HEK293 (cell line): ENCODE results near the gene DACT1.

ENCODE experiments used
- CTCF ChIA-PET: fragments of 350-600 bp; formaldehyde crosslinking; extraction: SDS; loops from one replicate; lab custom pipeline; 2021; ENCODE audit warnings: antibody characterized with exemption; lab: Yijun Ruan, JAX
- POLR2A ChIA-PET: fragments of 300-600 bp; formaldehyde crosslinking; extraction: SDS; loops from one replicate; lab custom pipeline; 2020; ENCODE audit warnings: antibody characterized with exemption, inconsistent platforms; lab: Yijun Ruan, JAX
- H3K27ac ChIP-seq: fragments of 200-500 bp; sonication (Bioruptor generic); 2 replicates; pipeline ENCODE4 v1.5.1; 2014; ENCODE audit warnings: low read depth, low read length, control low read depth, inconsistent platforms; ENCODE audit errors: extremely low read depth
- H3K36me3 ChIP-seq, 2 experiments: fragments of 200-500 bp in 1 of 2; sonication (Bioruptor generic) in 1 of 2; 1 replicate in 1 of 2; 2 replicates in 1 of 2; pipeline ENCODE4 v1.5.1; 2014 to 2017; ENCODE audit warnings: inconsistent platforms in 2 of 2, low read length in 2 of 2; ENCODE audit not compliant: control insufficient read depth in 2 of 2, insufficient read depth in 1 of 2
- H3K4me1 ChIP-seq: fragments of 200-500 bp; sonication (Bioruptor generic); 2 replicates; pipeline ENCODE4 v1.5.1; 2014; ENCODE audit warnings: mild to moderate bottlenecking, low read length, inconsistent platforms; ENCODE audit not compliant: control insufficient read depth, insufficient read depth
- H3K4me3 ChIP-seq: 2 replicates; pipeline ENCODE4 v1.5.1; 2011; ENCODE audit warnings: low read depth, mild to moderate bottlenecking, control low read depth, low read length, moderate library complexity
- H3K9me3 ChIP-seq: fragments of 200-500 bp; sonication (Bioruptor generic); 2 replicates; pipeline ENCODE4 v1.5.1; 2014; ENCODE audit warnings: low read depth, low read length, inconsistent platforms; ENCODE audit not compliant: control insufficient read depth, insufficient read depth
- GLIS1 ChIP-seq: fragments of 450-650 bp; formaldehyde crosslinking; IDR thresholded peaks from 2 replicates; pipeline ENCODE4 v1.5.1; 2016; ENCODE audit warnings: missing biosample characterization, missing genetic modification characterization
- HOXA7 ChIP-seq: sonication (generic); formaldehyde crosslinking; IDR thresholded peaks from 2 replicates; pipeline ENCODE4 v1.8.1; 2022; ENCODE audit warnings: missing genetic modification reagents, borderline replicate concordance
- IKZF3 ChIP-seq: fragments of 450-650 bp; IDR thresholded peaks from 2 replicates; pipeline ENCODE4 v1.5.0; 2018; ENCODE audit warnings: missing biosample characterization, mild to moderate bottlenecking, missing genetic modification characterization, moderate library complexity
- KLF1 ChIP-seq: fragments of 450-650 bp; formaldehyde crosslinking; IDR thresholded peaks from 2 replicates; pipeline ENCODE4 v1.5.1; 2016; ENCODE audit warnings: missing biosample characterization, missing genetic modification characterization
- OSR2 ChIP-seq: fragments of 450-650 bp; formaldehyde crosslinking; IDR thresholded peaks from 2 replicates; pipeline ENCODE4 v1.5.1; 2016; ENCODE audit warnings: missing biosample characterization, missing genetic modification characterization
- SCRT1 ChIP-seq: fragments of 450-650 bp; formaldehyde crosslinking; IDR thresholded peaks from 2 replicates; pipeline ENCODE4 v1.5.1; 2016; ENCODE audit warnings: missing biosample characterization, missing genetic modification characterization, borderline replicate concordance
- SCRT2 ChIP-seq: fragments of 450-650 bp; formaldehyde crosslinking; IDR thresholded peaks from 2 replicates; pipeline ENCODE4 v1.5.1; 2016; ENCODE audit warnings: missing biosample characterization, missing genetic modification characterization
- SP7 ChIP-seq: fragments of 450-650 bp; formaldehyde crosslinking; IDR thresholded peaks from 2 replicates; pipeline ENCODE4 v1.5.1; 2016; ENCODE audit warnings: missing biosample characterization, missing genetic modification characterization
- YY1 ChIP-seq: fragments of 450-650 bp; formaldehyde crosslinking; IDR thresholded peaks from 2 replicates; pipeline ENCODE4 v1.5.1; 2018; ENCODE audit warnings: missing biosample characterization, missing genetic modification characterization
- ZNF10 ChIP-seq: fragments of 450-650 bp; formaldehyde crosslinking; IDR thresholded peaks from 2 replicates; pipeline ENCODE4 v1.5.1; 2017; ENCODE audit warnings: missing biosample characterization, missing genetic modification characterization
- ZNF140 ChIP-seq: fragments of 450-650 bp; formaldehyde crosslinking; IDR thresholded peaks from 2 replicates; pipeline ENCODE4 v1.5.1; 2016; ENCODE audit warnings: missing biosample characterization, missing genetic modification characterization
- ZNF155 ChIP-seq: fragments of 450-650 bp; formaldehyde crosslinking; IDR thresholded peaks from 2 replicates; pipeline ENCODE4 v1.5.1; 2016; ENCODE audit warnings: missing biosample characterization, missing genetic modification characterization
- ZNF311 ChIP-seq: fragments of 450-650 bp; formaldehyde crosslinking; IDR thresholded peaks from 2 replicates; pipeline ENCODE4 v1.5.1; 2017; ENCODE audit warnings: missing biosample characterization, missing genetic modification characterization, borderline replicate concordance
- ZNF560 ChIP-seq: fragments of 450-650 bp; formaldehyde crosslinking; IDR thresholded peaks from 2 replicates; pipeline ENCODE4 v1.5.1; 2017; ENCODE audit warnings: missing biosample characterization, missing genetic modification characterization, borderline replicate concordance
- ZNF596 ChIP-seq: fragments of 450-650 bp; IDR thresholded peaks from 2 replicates; pipeline ENCODE4 v1.5.0; 2018; ENCODE audit warnings: missing biosample characterization, mild to moderate bottlenecking, missing genetic modification characterization, moderate library complexity
- ZNF624 ChIP-seq: fragments of 450-650 bp; formaldehyde crosslinking; IDR thresholded peaks from 2 replicates; pipeline ENCODE4 v1.5.1; 2017; ENCODE audit warnings: missing biosample characterization, missing genetic modification characterization
- ZNF692 ChIP-seq: fragments of 450-650 bp; formaldehyde crosslinking; IDR thresholded peaks from 2 replicates; pipeline ENCODE4 v1.5.1; 2016; ENCODE audit warnings: missing biosample characterization, missing genetic modification characterization
- ZSCAN16 ChIP-seq: fragments of 450-650 bp; formaldehyde crosslinking; IDR thresholded peaks from 2 replicates; pipeline ENCODE4 v1.5.1; 2016; ENCODE audit warnings: missing biosample characterization, missing genetic modification characterization
- TF ChIP-seq, protein P1 (sequence below): fragments of 450-650 bp; formaldehyde crosslinking; IDR thresholded peaks from 2 replicates; pipeline ENCODE4 v1.5.1; 2016; ENCODE audit warnings: missing biosample characterization, missing genetic modification characterization
- TF ChIP-seq, protein P2 (sequence below): fragments of 450-650 bp; IDR thresholded peaks from 2 replicates; pipeline ENCODE4 v1.5.1; 2018; ENCODE audit warnings: missing biosample characterization, mild to moderate bottlenecking, missing genetic modification characterization

Gene DACT1

GRCh38 chr14:58690801-58691516 is 53.2 kb downstream of the DACT1 start (continued):
- peak; percentile 35; the same call in 1 of the 2 replicates for TF ChIP-seq IKZF3 (tag by site-specific recombination)
- TF ChIP-seq, protein P1, sequence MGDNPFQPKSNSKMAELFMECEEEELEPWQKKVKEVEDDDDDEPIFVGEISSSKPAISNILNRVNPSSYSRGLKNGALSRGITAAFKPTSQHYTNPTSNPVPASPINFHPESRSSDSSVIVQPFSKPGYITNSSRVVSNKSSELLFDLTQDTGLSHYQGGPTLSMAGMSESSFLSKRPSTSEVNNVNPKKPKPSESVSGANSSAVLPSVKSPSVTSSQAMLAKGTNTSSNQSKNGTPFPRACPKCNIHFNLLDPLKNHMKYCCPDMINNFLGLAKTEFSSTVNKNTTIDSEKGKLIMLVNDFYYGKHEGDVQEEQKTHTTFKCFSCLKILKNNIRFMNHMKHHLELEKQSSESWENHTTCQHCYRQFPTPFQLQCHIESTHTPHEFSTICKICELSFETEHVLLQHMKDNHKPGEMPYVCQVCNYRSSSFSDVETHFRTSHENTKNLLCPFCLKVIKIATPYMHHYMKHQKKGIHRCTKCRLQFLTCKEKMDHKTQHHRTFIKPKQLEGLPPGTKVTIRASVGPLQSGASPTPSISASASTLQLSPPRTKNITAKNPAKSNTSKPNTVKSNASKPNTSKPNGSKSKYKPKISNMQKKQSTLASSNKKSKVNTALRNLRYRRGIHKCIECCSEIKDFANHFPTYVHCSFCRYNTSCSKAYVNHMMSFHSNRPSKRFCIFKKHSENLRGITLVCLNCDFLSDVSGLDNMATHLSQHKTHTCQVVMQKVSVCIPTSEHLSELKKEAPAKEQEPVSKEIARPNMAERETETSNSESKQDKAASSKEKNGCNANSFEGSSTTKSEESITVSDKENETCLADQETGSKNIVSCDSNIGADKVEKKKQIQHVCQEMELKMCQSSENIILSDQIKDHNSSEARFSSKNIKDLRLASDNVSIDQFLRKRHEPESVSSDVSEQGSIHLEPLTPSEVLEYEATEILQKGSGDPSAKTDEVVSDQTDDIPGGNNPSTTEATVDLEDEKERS (tag by site-specific recombination): no peak
- TF ChIP-seq, protein P2, sequence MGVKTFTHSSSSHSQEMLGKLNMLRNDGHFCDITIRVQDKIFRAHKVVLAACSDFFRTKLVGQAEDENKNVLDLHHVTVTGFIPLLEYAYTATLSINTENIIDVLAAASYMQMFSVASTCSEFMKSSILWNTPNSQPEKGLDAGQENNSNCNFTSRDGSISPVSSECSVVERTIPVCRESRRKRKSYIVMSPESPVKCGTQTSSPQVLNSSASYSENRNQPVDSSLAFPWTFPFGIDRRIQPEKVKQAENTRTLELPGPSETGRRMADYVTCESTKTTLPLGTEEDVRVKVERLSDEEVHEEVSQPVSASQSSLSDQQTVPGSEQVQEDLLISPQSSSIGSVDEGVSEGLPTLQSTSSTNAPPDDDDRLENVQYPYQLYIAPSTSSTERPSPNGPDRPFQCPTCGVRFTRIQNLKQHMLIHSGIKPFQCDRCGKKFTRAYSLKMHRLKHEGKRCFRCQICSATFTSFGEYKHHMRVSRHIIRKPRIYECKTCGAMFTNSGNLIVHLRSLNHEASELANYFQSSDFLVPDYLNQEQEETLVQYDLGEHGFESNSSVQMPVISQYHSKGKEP (tag by site-specific recombination): peak; percentile 77
- TF ChIP-seq YY1 (tag by site-specific recombination): no peak
- TF ChIP-seq SP7 (tag by site-specific recombination): 0 out of 2 replicates have a peak, but pooled peaks have one; percentile 30
- 0 out of 2 replicates have a peak, but pooled peaks have one; percentile 22 for TF ChIP-seq ZNF692
- peak; percentile 51; the same call in 1 of the 2 replicates for TF ChIP-seq GLIS1
- TF ChIP-seq HOXA7 (CRISPR knock-in tag): no peak
- TF ChIP-seq ZNF140: no peak
- TF ChIP-seq ZNF560 (tag by site-specific recombination): no peak
- peak; percentile 40 for TF ChIP-seq OSR2 (tag by site-specific recombination)
- TF ChIP-seq ZNF10 (tag by site-specific recombination): peak; percentile 87; the same call in 1 of the 2 replicates

GRCh38 chr14:58693048-58693447 is 55.3 kb downstream of the DACT1 start:
- Histone ChIP-seq H3K9me3 (no peaks in the 10 kb centered on the region), H3K36me3 (no peaks in the 10 kb centered on the region), H3K4me1 (peaks cover 16% of the 10 kb centered on the region), H3K27ac (no peak overlapping the region), H3K4me3 (no peak overlapping the region)
- ChIA-PET CTCF (no interaction called here), POLR2A (no interaction called here)
- TF ChIP-seq ZNF155 (tag by site-specific recombination) (no peak), ZSCAN16 (tag by site-specific recombination) (no peak), KLF1 (tag by site-specific recombination) (peak; percentile 46), ZNF596 (no peak), ZNF311 (tag by site-specific recombination) (no peak), ZNF624 (no peak), SCRT1 (tag by site-specific recombination) (peak; percentile 52; the same call in 1 of the 2 replicates), SCRT2 (tag by site-specific recombination) (peak; percentile 70)
